Myocyte (in vitro differentiated cells): Measurements from ENCODE around the gene PLP2. TPM values are rescaled to one million over a fixed set of nuclear protein-coding genes. Genes with fewer than 3 reads are reported as not detected.
A peak's percentile ranks its signal among the peaks of the same experiment; 100 is the strongest.
"Not testable (repeated sequence)": the region's sequence is repeated elsewhere in the genome, so short reads cannot be mapped to it uniquely, and the experiment has no call there.

ENCODE experiments used
- DNase-seq: peaks from one replicate; pipeline ENCODE4 v3.0.0-alpha.2; 2012; ENCODE audit warnings: low read depth
- total RNA-seq: library from RNA; depleted of rRNA; stranded (reverse); fragments of >200 nt; gene quantifications from 2 replicates; pipeline ENCODE4 v1.2.3, GENCODE V29; 2014

PLP2 gene
- total RNA-seq, 1 donor from 2014 or later: 68.3 TPM

- peak; percentile 81 for DNase-seq
Observed at GRCh38 chrX:49163555-49164419, 7.9 kb upstream of the PLP2 start.

GRCh38 chrX:49164589-49165360, 6.9 kb upstream of the PLP2 start:
- DNase-seq: no peak

GRCh38 chrX:49165901-49166881, 5.5 kb upstream of the PLP2 start:
- peak; percentile 65 for DNase-seq

- DNase-seq: peak; percentile 92
Observed at GRCh38 chrX:49166914-49167739, 4.6 kb upstream of the PLP2 start.

GRCh38 chrX:49167740-49168108, 4.0 kb upstream of the PLP2 start:
- no peak for DNase-seq

- peak; percentile 80 for DNase-seq
Observed at GRCh38 chrX:49172280-49172780, 632 bp downstream of the PLP2 start.

- not testable (repeated sequence) for DNase-seq
Observed at GRCh38 chrX:49173544-49173943, 1.8 kb downstream of the PLP2 start.

- DNase-seq: no peak
Observed at GRCh38 chrX:49174723-49175122, 3.0 kb downstream of the PLP2 start.

GRCh38 chrX:49175435-49176274, 4.0 kb downstream of the PLP2 start:
- no peak for DNase-seq

- no peak for DNase-seq
Observed at GRCh38 chrX:49176421-49177326, 5.0 kb downstream of the PLP2 start.

- DNase-seq: no peak
Observed at GRCh38 chrX:49177338-49177833, 5.7 kb downstream of the PLP2 start.

GRCh38 chrX:49177873-49178480, 6.3 kb downstream of the PLP2 start:
- DNase-seq: no peak

- DNase-seq: no peak
Observed at GRCh38 chrX:49178537-49178936, 6.8 kb downstream of the PLP2 start.

- DNase-seq: no peak
Observed at GRCh38 chrX:49179358-49179757, 7.7 kb downstream of the PLP2 start.

GRCh38 chrX:49183701-49184281, 12.1 kb downstream of the PLP2 start:
- no peak for DNase-seq

- DNase-seq: peak; percentile 63
Observed at GRCh38 chrX:49184294-49185281, 12.9 kb downstream of the PLP2 start.
